HepG2 (cell line): Measurements from ENCODE around the gene DST. TPM values are rescaled to one million over a fixed set of nuclear protein-coding genes. Genes with fewer than 3 reads are reported as not detected.

Experiments
- BCLAF1 ChIP-seq: fragments of 450-650 bp; IDR thresholded peaks from 2 replicates; pipeline ENCODE4 v1.6.1; 2017; ENCODE audit warnings: mild to moderate bottlenecking
- CEBPZ ChIP-seq: IDR thresholded peaks from 2 replicates; pipeline ENCODE4 v1.6.1; 2012; ENCODE audit warnings: low read length, improper control_type of control experiment
- CREB3 ChIP-seq: sonication (generic); formaldehyde crosslinking; IDR thresholded peaks from 2 replicates; pipeline ENCODE4 v1.5.0; 2020; ENCODE audit warnings: missing genetic modification reagents
- GZF1 ChIP-seq: sonication (generic); formaldehyde crosslinking; IDR thresholded peaks from 2 replicates; pipeline ENCODE4 v1.5.1; 2020; ENCODE audit warnings: mild to moderate bottlenecking, missing genetic modification reagents
- KDM2A ChIP-seq: sonication (generic); formaldehyde crosslinking; IDR thresholded peaks from 2 replicates; pipeline ENCODE4 v1.4.0; 2020; ENCODE audit warnings: low read depth, missing genetic modification reagents, borderline replicate concordance
- KMT2A ChIP-seq: sonication (generic); formaldehyde crosslinking; IDR thresholded peaks from 2 replicates; pipeline ENCODE4 v1.4.0; 2020; ENCODE audit warnings: missing genetic modification reagents
- PPARG ChIP-seq: conservative IDR thresholded peaks from 2 replicates; pipeline ENCODE4 v1.6.1; 2016; ENCODE audit warnings: missing biosample characterization, missing genetic modification reagents
- SKI ChIP-seq: fragments of 450-650 bp; IDR thresholded peaks from one replicate; pipeline ENCODE4 v1.6.1; 2018; ENCODE audit warnings: mild to moderate bottlenecking; ENCODE audit not compliant: partially characterized antibody
- TEAD3 ChIP-seq: optimal IDR thresholded peaks from 2 replicates; pipeline ENCODE3; 2016; ENCODE audit warnings: borderline replicate concordance
- TRAFD1 ChIP-seq: sonication (generic); formaldehyde crosslinking; IDR thresholded peaks from 2 replicates; pipeline ENCODE4 v1.5.1; 2020; ENCODE audit warnings: missing genetic modification reagents, mild to moderate bottlenecking, borderline replicate concordance
- U2AF2 ChIP-seq: fragments of 200-400 bp; formaldehyde crosslinking; IDR thresholded peaks from 2 replicates; pipeline ENCODE4 v1.6.1; 2017; ENCODE audit warnings: low read depth, mild to moderate bottlenecking, low read length
- XRCC5 ChIP-seq: fragments of 200-400 bp; formaldehyde crosslinking; optimal IDR thresholded peaks from 2 replicates; pipeline ENCODE3; 2017; ENCODE audit warnings: mild to moderate bottlenecking, low read length
- ZNF430 ChIP-seq: sonication (generic); formaldehyde crosslinking; IDR thresholded peaks from 2 replicates; pipeline ENCODE4 v1.9.0; 2021; ENCODE audit warnings: mild to moderate bottlenecking, missing genetic modification reagents
- ZNF788 ChIP-seq: sonication (generic); formaldehyde crosslinking; IDR thresholded peaks from 2 replicates; pipeline ENCODE4 v1.5.0; 2020; ENCODE audit warnings: mild to moderate bottlenecking, missing genetic modification reagents, borderline replicate concordance
- polyA plus RNA-seq, 8 experiments: library from polyadenylated mRNA; depleted of rRNA in 3 of 8; stranded (reverse) in 7 of 8; unstranded in 1 of 8; fragments of >200 nt; fragmentation: Illumina TruSeq in 4 of 8; extraction: Trizol in 4 of 8; gene quantifications; 2 replicates each; pipeline versions ENCODE4 v1.2.1 to v1.2.3, GENCODE V29; 2011 to 2016; ENCODE audit warnings: low read depth in 4 of 8, missing spikeins in 1 of 8, mixed read lengths in 1 of 8; ENCODE audit not compliant: insufficient read depth in 1 of 8
- total RNA-seq, 5 experiments: library from RNA; depleted of rRNA; stranded (reverse); fragments of >200 nt; fragmentation: Illumina TruSeq; extraction: Trizol; gene quantifications; 2 replicates each; pipeline ENCODE4 v1.2.3, GENCODE V29; 2016; ENCODE audit warnings: low read depth in 1 of 5

Gene DST
- total and polyA plus RNA-seq, 2 of the 13 experiments (the other 11 are each of a cell fraction or from before 2014, with no cell fraction given), result 64.4 to 89.0 TPM

GRCh38 chr6:56542364-56543331 lies 100.0 kb downstream of the DST start (continued):
- no peak for TF ChIP-seq CEBPZ
- peak; percentile 90 for TF ChIP-seq XRCC5
- peak; percentile 92 for TF ChIP-seq GZF1 (CRISPR knock-in tag)
- no peak for TF ChIP-seq SKI
- TF ChIP-seq KMT2A, result peak; percentile 99
- TF ChIP-seq KDM2A (CRISPR knock-in tag), result peak; percentile 95
- no peak for TF ChIP-seq CREB3 (CRISPR knock-in tag)
- no peak for TF ChIP-seq BCLAF1
- peak; percentile 98; the same call in 1 of the 2 replicates for TF ChIP-seq ZNF788 (CRISPR knock-in tag)
- TF ChIP-seq ZNF430, result peak; percentile 98; the same call in 1 of the 2 replicates
- peak; percentile 86 for TF ChIP-seq PPARG
- TF ChIP-seq U2AF2, result no peak
- TF ChIP-seq TEAD3 (CRISPR knock-in tag), result peak; percentile 74
- TF ChIP-seq TRAFD1 (CRISPR knock-in tag), result no peak
